DOHH2 (cell line): ENCODE results near the gene GSG1L.

ENCODE experiments used
- H3F3A ChIP-seq: fragments of 200-600 bp; sonication (generic), shearing (Covaris generic); 2 replicates; pipeline ENCODE4 v1.6.0; 2016; ENCODE audit warnings: antibody characterized with exemption, mild to moderate bottlenecking; ENCODE audit not compliant: control insufficient read depth, insufficient read depth
- H3K27ac ChIP-seq: fragments of 200-600 bp; sonication (generic); 2 replicates; pipeline ENCODE4 v1.5.1; 2014; ENCODE audit warnings: low read depth, mild to moderate bottlenecking, low read length, moderate library complexity
- H3K27me3 ChIP-seq: fragments of 200-600 bp; sonication (generic); 2 replicates; pipeline ENCODE4 v1.6.1; 2014; ENCODE audit warnings: mild to moderate bottlenecking, low read length, mixed read lengths; ENCODE audit not compliant: control insufficient read depth
- H3K36me3 ChIP-seq: fragments of 200-600 bp; sonication (generic); 2 replicates; pipeline ENCODE4 v1.6.1; 2014; ENCODE audit warnings: mild to moderate bottlenecking, low read length, moderate library complexity, mixed read lengths; ENCODE audit not compliant: control insufficient read depth
- H3K4me1 ChIP-seq: fragments of 200-600 bp; sonication (generic); 2 replicates; pipeline ENCODE4 v1.6.1; 2014; ENCODE audit warnings: mild to moderate bottlenecking, low read length, mixed read lengths; ENCODE audit not compliant: control insufficient read depth
- H3K4me2 ChIP-seq: fragments of 200-600 bp; sonication (generic); 2 replicates; pipeline ENCODE4 v1.6.0; 2014; ENCODE audit warnings: mild to moderate bottlenecking, low read length, moderate library complexity
- H3K4me3 ChIP-seq: fragments of 200-600 bp; sonication (generic); 2 replicates; pipeline ENCODE4 v1.5.1; 2014; ENCODE audit warnings: mild to moderate bottlenecking, low read length, mixed read lengths
- H3K79me2 ChIP-seq: fragments of 200-600 bp; sonication (generic); 2 replicates; pipeline ENCODE4 v1.6.1; 2014; ENCODE audit warnings: mild to moderate bottlenecking, low read length, mixed read lengths; ENCODE audit not compliant: control insufficient read depth
- H3K9me2 ChIP-seq: fragments of 200-600 bp; sonication (generic); replicated peaks from 2 replicates; pipeline ENCODE4 v1.6.1; 2014; ENCODE audit warnings: mild to moderate bottlenecking, low read length, mixed read lengths; ENCODE audit not compliant: control insufficient read depth
- H3K9me3 ChIP-seq: fragments of 200-600 bp; sonication (generic); 2 replicates; pipeline ENCODE4 v1.6.1; 2014; ENCODE audit warnings: antibody characterized with exemption, low read length, mixed read lengths; ENCODE audit not compliant: control insufficient read depth, insufficient read depth
- H4K20me1 ChIP-seq: fragments of 200-600 bp; sonication (generic); 2 replicates; pipeline ENCODE4 v1.6.0; 2014; ENCODE audit warnings: low read depth, mild to moderate bottlenecking, antibody characterized with exemption, low read length, moderate library complexity; ENCODE audit not compliant: control insufficient read depth, insufficient read depth
- CTCF ChIP-seq: fragments of 200-600 bp; sonication (generic); IDR thresholded peaks from one replicate; pipeline ENCODE4 v1.5.1; 2014; ENCODE audit warnings: antibody characterized with exemption, mild to moderate bottlenecking, low read depth, low read length; ENCODE audit not compliant: poor library complexity, severe bottlenecking
- EZH2phosphoT487 ChIP-seq: fragments of 200-600 bp; sonication (generic); IDR thresholded peaks from 2 replicates; pipeline ENCODE4 v1.6.1; 2017; ENCODE audit warnings: borderline replicate concordance, mild to moderate bottlenecking, antibody characterized with exemption, low read length, moderate library complexity, mixed read lengths

Gene GSG1L

GRCh38 chr16:28069971-28070794 lies 6.7 kb upstream of the GSG1L start:
- Histone ChIP-seq H3F3A (no peaks in the 10 kb centered on the region), H3K27me3 (no peaks in the 10 kb centered on the region), H3K4me2 (no peak overlapping the region), H3K4me1 (no peaks in the 10 kb centered on the region), H4K20me1 (no peaks in the 10 kb centered on the region), H3K9me2 (no peaks in the 10 kb centered on the region), H3K79me2 (no peaks in the 10 kb centered on the region), H3K4me3 (no peak overlapping the region), H3K36me3 (no peaks in the 10 kb centered on the region), H3K27ac (no peak overlapping the region), H3K9me3 (no peaks in the 10 kb centered on the region)
- TF ChIP-seq EZH2phosphoT487 (no peak), CTCF (no peak)

GRCh38 chr16:28068976-28069375 lies 5.5 kb upstream of the GSG1L start:
- no peak overlapping the region for H3K4me2 ChIP-seq
- no peak overlapping the region for H3K4me3 ChIP-seq
- no peaks in the 10 kb centered on the region for H3K27me3 ChIP-seq
- no peaks in the 10 kb centered on the region for H3K79me2 ChIP-seq
- H3K36me3 ChIP-seq, result no peaks in the 10 kb centered on the region
- no peaks in the 10 kb centered on the region for H3K4me1 ChIP-seq
- H3K27ac ChIP-seq, result no peak overlapping the region
- H3F3A ChIP-seq, result no peaks in the 10 kb centered on the region
- no peaks in the 10 kb centered on the region for H4K20me1 ChIP-seq
- no peaks in the 10 kb centered on the region for H3K9me3 ChIP-seq
- no peaks in the 10 kb centered on the region for H3K9me2 ChIP-seq
- no peak for TF ChIP-seq EZH2phosphoT487
- TF ChIP-seq CTCF, result no peak

- H3F3A ChIP-seq, result no peaks in the 10 kb centered on the region
- no peaks in the 10 kb centered on the region for H3K9me3 ChIP-seq
- no peaks in the 10 kb centered on the region for H3K36me3 ChIP-seq
- H3K9me2 ChIP-seq, result no peaks in the 10 kb centered on the region
- H3K27ac ChIP-seq, result no peak overlapping the region
- no peaks in the 10 kb centered on the region for H4K20me1 ChIP-seq
- H3K4me2 ChIP-seq, result no peak overlapping the region
- no peaks in the 10 kb centered on the region for H3K4me1 ChIP-seq
- no peak overlapping the region for H3K4me3 ChIP-seq
- no peaks in the 10 kb centered on the region for H3K27me3 ChIP-seq
- no peaks in the 10 kb centered on the region for H3K79me2 ChIP-seq
- TF ChIP-seq CTCF (no peak), EZH2phosphoT487 (no peak)
These were observed 4.3 kb upstream of the GSG1L start for GRCh38 chr16:28067604-28068379.
